ENCODE data around the gene SGTB. TPM values are rescaled to one million over a fixed set of nuclear protein-coding genes. Genes with fewer than 3 reads are reported as not detected.

Gene SGTB
- total RNA-seq, 1 experiment from 2014 or later = 9.2 TPM

- Histone ChIP-seq H3K36me3 (ENCODE audit: control insufficient read depth, insufficient read depth, low read length) (no peaks in the 10 kb centered on the region), H3K4me1 (ENCODE audit: control insufficient read depth, insufficient read depth, low read length) (no peaks in the 10 kb centered on the region; the same call in 1 of the 2 replicates), H3K27me3 (ENCODE audit: control insufficient read depth, insufficient read depth, low read length) (no peaks in the 10 kb centered on the region), H3K27ac (ENCODE audit: low read length) (no peak overlapping the region), H3K9me3 (ENCODE audit: control insufficient read depth, insufficient read depth, low read depth, low read length) (no peaks in the 10 kb centered on the region), H3K4me3 (ENCODE audit: low read depth in 2 of 2, low read length in 2 of 2) (no peak overlapping the region)
- ChIA-PET CTCF (interaction anchor here (0.6 kb wide), 2 partner anchors 65 to 658 kb away, joined by 3 to 4 read pairs; no protein-coding TSS in a partner anchor), POLR2A (no interaction called here)
- TF ChIP-seq CTCF (IDR thresholded peaks at IDR 0.05) (peak; percentile 73; the same call in 1 of the 2 replicates), REST (IDR thresholded peaks at IDR 0.05; ENCODE audit: insufficient read depth in 1 of 2, low read depth in 2 of 2, low read length in 1 of 2) (no peak)
- in situ Hi-C loops (cut with HindIII; ENCODE audit: low pct_unique_long_range_greater_than_20kb, low sequenced_read_pairs) = no loop called here
- DNase-seq (ENCODE audit: low read depth, low spot score) = no peak
- no TSS peak for BruUV-seq (replicated peaks)
- peak; percentile 82 for ATAC-seq
- intact Hi-C loops (cut with micrococcal nuclease; ENCODE audit: unreplicated experiment) = loop anchor here (10.0 kb wide), 1 partner anchor 182 kb away; the partner anchor contains the start of gene ERBIN
Measured at GRCh38 chr5:65742565-65743231, 20.8 kb upstream of the SGTB start.

DNA sequence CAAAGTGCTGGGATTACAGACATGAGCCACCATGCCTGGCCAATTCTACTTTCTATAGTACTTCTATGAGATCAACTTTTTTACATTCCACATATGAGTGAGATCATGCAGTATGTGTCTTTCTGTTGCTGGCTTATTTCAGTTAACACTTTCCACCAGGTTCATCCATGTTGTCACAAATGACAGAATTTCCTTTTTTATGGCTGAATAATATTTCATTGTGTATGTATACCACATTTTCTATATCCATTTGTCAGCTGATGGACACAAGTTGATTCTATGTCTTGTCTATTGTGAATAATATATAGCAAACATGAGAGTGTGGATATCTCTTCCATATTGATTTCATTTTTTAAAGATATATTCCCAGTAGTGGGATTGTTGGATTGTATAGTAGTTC lies 17.3 kb upstream of the SGTB start:
- Histone ChIP-seq H3K4me1 (ENCODE audit: control insufficient read depth, insufficient read depth, low read length) (no peaks in the 10 kb centered on the region; the same call in 1 of the 2 replicates), H3K27ac (ENCODE audit: low read length) (no peak overlapping the region), H3K36me3 (ENCODE audit: control insufficient read depth, insufficient read depth, low read length) (no peaks in the 10 kb centered on the region), H3K27me3 (ENCODE audit: control insufficient read depth, insufficient read depth, low read length) (no peaks in the 10 kb centered on the region), H3K4me3 (ENCODE audit: low read depth in 2 of 2, low read length in 2 of 2) (no peak overlapping the region), H3K9me3 (ENCODE audit: control insufficient read depth, insufficient read depth, low read depth, low read length) (no peaks in the 10 kb centered on the region)
- ATAC-seq (no peak), DNase-seq (ENCODE audit: low read depth, low spot score) (no peak)
- POLR2A ChIA-PET = no interaction called here
- CTCF ChIA-PET = no interaction called here
- TF ChIP-seq REST (IDR thresholded peaks at IDR 0.05; ENCODE audit: insufficient read depth in 1 of 2, low read depth in 2 of 2, low read length in 1 of 2) (no peak), POLR2AphosphoS5 (IDR thresholded peaks at IDR 0.05; ENCODE audit: low read depth, low read length) (no peak), SIN3A (IDR thresholded peaks at IDR 0.05; ENCODE audit: borderline replicate concordance, insufficient read depth, low read depth, low read length) (no peak), CTCF (IDR thresholded peaks at IDR 0.05) (no peak), TCF7L2 (IDR thresholded peaks at IDR 0.05; ENCODE audit: low read depth, low read length) (no peak)
- intact Hi-C loops (cut with micrococcal nuclease; ENCODE audit: unreplicated experiment) (no loop called here), in situ Hi-C loops (cut with HindIII; ENCODE audit: low pct_unique_long_range_greater_than_20kb, low sequenced_read_pairs) (no loop called here)
- BruUV-seq (replicated peaks) = no TSS peak
